ENCODE results near the gene DECR2. TPM values are rescaled to one million over a fixed set of nuclear protein-coding genes. Genes with fewer than 3 reads are reported as not detected.

The DECR2 gene
- total and polyA plus RNA-seq, 2 of the 13 experiments (the other 11 are each of a cell fraction or from before 2014, with no cell fraction given) = 36.3 to 44.6 TPM

- no peak for TF ChIP-seq TP53 (CRISPR knock-in tag; conservative IDR thresholded peaks at IDR 0.05)
- TF ChIP-seq MAFG (CRISPR knock-in tag; IDR thresholded peaks at IDR 0.05) = no peak
- TF ChIP-seq ZBTB10 (CRISPR knock-in tag; IDR thresholded peaks at IDR 0.05; ENCODE audit: borderline replicate concordance) = no peak
- TF ChIP-seq MNT (IDR thresholded peaks at IDR 0.05) = no peak
- peak; percentile 61; the same call in 1 of the 2 replicates for TF ChIP-seq ZNF350 (CRISPR knock-in tag; IDR thresholded peaks at IDR 0.05; ENCODE audit: borderline replicate concordance, low read depth)
- TF ChIP-seq TAF15 (IDR thresholded peaks at IDR 0.05; ENCODE audit: low read depth, low read length, poor library complexity, severe bottlenecking) = no peak
- 0 out of 2 replicates have a peak, but pooled peaks have one; percentile 1 for TF ChIP-seq WIZ (CRISPR knock-in tag; IDR thresholded peaks at IDR 0.05)
- no peak for TF ChIP-seq MIER2 (CRISPR knock-in tag; IDR thresholded peaks at IDR 0.05)
- TF ChIP-seq XRCC5 (optimal IDR thresholded peaks at IDR 0.05; ENCODE audit: low read length) = peak; percentile 65
- peak; percentile 60; the same call in 1 of the 2 replicates for TF ChIP-seq IRF2 (CRISPR knock-in tag; IDR thresholded peaks at IDR 0.05)
- TF ChIP-seq ZNF841 (CRISPR knock-in tag; IDR thresholded peaks at IDR 0.05; ENCODE audit: borderline replicate concordance) = no peak
- TF ChIP-seq KMT2A (CRISPR knock-in tag; IDR thresholded peaks at IDR 0.05) = peak; percentile 78
- TF ChIP-seq ZBTB34 (CRISPR knock-in tag; IDR thresholded peaks at IDR 0.05) = peak; percentile 79; the same call in 1 of the 2 replicates
- TF ChIP-seq HNF1A (IDR thresholded peaks at IDR 0.05; ENCODE audit: low read depth) = no peak
- peak; percentile 53; the same call in 1 of the 2 replicates for TF ChIP-seq HNF1A (CRISPR knock-in tag; IDR thresholded peaks at IDR 0.05; ENCODE audit: borderline replicate concordance)
- TF ChIP-seq RAD51 (IDR thresholded peaks at IDR 0.05; ENCODE audit: borderline replicate concordance) = no peak
- no peak for TF ChIP-seq IRF1 (CRISPR knock-in tag; IDR thresholded peaks at IDR 0.05; ENCODE audit: low read depth)
- peak; percentile 74 for TF ChIP-seq BORCS8-MEF2B (CRISPR knock-in tag; IDR thresholded peaks at IDR 0.05)
Measured at GRCh38 chr16:361872-362701, 39.6 kb upstream of the DECR2 start (continued).

Measured in HepG2 (cell line).